Activated T-helper 1 cell treated with Interleukin-2 at 50 U/mL for 16 hours (primary cell): ENCODE results near the gene CPVL.

Source experiments
- DNase-seq: peaks from one replicate; pipeline ENCODE4 v3.0.0-alpha.2; 2020; ENCODE audit warnings: low read depth

CPVL gene

DNA sequence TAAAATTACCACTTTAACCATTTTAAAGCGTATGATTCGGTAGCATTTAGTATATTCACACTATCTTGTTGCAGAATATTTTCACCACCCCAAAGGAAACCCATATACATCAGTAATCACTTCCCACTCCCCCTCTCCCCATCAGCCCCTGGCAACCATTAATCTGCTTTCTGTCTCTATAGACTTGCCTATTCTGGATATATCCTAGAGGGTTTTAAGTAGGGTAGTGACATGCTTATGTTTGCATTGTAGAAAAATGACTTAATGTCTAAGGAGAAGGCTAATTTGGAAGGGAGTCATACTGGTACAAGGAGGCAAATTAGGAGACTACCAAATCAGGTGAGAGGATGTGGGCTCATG, 145.6 kb downstream of the CPVL start:
- no peak for DNase-seq

DNA sequence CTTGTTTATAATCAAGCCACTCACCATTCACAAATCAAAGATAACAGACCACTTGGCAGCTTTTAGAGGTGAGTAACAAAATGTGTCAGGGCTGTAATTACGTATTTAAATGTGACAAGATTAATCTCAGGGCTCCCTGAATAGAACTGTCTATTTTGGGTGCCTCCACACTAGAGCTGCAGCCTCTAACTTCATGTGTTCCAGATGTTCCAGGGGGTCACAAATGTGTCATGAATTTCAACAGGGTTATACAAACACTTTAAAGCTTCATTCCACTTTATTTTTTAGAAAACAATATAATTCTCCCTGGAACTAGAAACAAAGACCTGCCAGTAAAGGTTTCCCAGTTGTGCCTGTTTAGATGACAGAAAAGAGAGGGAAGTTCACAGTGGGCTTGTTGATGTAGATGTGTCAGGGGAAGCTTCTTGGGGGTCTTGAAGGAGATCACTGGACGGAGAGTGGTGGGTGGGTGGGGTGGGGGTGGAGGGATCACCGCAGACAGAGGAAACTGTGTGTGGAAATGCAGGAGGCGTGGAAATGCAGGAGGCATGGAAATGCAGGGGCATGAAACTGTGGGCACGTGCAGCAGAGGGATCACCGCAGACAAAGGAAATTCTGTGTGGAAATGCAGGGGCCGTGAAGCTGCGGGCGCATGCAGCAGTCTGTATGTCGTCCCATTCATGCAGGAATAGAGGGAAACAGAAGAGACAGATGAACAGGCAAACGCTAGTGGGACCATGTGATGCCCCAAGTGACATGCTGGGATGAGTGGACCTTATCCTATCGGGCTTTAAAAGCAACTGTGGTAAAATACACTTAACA, 146.2 kb downstream of the CPVL start:
- DNase-seq = no peak

DNA sequence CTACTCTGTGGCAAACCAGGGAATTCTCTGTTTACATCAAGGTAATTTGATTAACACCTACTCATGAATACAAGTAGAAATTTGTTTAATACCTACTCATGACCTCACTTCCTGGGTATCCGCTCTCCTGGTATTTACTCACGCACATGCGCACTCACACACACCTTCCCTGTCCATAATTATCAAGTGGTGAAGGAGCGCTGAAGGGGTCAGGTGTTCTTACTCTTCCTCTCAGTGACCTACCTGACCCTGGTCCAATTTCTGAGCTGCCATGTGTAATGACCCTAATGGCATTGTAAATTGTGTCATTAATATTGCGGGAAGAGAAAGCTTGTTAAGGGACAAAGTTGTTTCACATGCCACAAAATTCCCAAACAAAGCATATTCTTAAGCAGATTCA, 146.9 kb downstream of the CPVL start:
- no peak for DNase-seq

DNA sequence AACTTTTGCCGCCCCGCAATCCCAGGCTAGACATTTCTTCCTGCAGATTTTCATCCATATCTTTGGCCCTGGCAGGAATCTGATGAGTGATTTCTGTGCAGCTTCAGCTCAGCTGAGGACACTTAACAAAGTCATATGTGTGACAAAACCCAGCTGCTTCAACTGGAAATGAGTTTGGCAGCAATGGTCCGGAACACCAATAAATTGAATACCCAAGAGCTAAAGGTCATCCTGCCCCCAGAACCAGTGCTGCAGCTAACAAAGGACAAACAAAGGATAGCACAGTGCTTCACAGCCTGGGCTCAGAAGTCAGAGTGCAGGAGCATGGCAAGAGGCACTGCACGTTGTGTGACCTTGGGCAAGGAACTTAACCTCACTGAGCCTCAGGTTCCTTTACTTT, 148.2 kb downstream of the CPVL start:
- no peak for DNase-seq

DNA sequence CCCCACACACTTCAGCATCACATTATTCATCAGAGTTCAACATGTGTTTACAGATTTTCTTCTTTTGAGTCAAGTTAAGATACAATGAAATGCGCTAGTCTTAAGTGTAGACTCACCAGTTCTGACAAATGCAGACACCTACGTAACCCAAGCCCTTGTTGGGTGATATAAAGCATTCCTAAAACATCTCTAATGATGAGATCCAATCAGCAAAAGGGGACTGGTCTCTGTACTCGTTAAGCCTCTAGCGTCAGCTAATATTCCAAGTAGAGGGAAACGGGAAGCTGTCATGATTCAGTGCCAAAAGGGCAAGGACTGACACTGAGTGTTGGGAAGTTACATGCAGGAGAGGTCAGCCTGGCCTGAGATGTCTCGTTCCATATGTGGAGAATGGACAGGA, 149.5 kb downstream of the CPVL start:
- DNase-seq = no peak

DNA sequence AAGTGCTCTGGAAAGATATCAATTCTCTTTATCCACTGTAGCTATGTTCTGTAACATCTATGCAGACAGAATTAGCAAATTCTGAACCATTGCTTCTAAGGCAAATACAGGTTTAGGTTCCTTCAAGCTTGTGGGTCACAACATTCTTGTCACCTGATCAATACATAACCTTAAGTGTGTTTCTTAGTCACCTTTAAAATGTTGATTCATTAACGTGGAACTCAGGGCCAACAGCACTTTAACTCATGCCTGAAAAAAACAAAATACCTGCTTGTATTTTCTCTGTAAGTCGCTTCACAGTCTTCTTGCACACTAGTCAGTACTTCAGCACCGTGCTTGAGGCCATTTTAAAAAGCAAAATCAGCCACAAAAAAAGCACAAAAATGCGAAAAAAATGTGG, 153.0 kb downstream of the CPVL start:
- DNase-seq = no peak

DNA sequence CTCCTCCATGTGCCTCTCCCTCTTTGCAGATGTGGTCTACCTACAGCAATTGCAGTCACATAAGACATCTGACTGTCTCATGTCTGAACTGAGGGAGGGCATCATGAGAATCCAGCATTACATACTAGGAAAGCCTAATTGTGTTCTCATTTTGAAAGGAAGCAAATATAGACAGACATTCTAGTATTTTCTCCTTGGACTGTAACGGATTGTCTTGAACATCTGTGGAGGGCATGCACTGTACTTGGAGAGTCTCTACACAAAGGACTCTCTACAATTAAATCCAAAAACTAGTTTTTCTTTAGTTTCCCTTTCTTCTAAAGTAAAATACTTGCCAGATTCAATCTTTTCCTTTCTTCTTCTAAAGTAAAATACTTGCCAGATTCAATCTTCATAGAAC, 153.5 kb downstream of the CPVL start:
- DNase-seq = no peak

DNA sequence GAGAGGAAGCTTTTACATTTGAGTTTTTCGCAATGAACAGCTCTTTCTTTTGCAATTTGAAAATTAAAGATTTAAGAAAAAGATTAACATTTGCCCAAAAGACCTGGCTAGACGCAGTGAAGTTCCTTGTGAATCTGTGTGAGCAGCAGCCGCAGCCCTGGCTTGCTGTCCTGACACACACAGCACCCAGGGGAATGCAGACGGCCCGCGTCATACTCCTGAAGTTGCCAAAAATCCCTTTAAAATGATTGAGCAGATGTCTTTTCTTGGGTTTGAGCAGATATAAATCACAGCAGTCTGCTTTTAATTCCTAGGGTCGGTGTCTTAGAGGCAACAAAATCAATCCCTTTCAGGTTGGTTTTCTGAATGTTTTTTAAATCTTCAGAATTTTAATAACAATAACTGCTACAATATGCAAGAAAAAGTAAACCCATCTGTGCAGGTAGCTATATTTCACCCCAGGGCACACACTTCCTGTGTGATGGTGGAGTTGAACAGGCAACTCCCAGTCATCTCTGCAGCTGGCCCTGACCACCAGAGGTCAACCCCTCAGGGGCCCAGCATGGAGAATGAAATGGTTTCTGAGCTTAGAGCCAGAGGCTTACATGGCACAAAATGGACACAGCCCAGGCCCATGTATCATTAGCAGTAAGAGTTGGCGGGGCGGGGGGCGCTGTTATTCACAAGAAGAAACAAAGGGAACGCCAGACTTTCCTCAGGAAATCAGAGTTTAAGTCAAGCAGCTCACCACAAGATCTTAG, 156.0 kb downstream of the CPVL start:
- DNase-seq = no peak

DNA sequence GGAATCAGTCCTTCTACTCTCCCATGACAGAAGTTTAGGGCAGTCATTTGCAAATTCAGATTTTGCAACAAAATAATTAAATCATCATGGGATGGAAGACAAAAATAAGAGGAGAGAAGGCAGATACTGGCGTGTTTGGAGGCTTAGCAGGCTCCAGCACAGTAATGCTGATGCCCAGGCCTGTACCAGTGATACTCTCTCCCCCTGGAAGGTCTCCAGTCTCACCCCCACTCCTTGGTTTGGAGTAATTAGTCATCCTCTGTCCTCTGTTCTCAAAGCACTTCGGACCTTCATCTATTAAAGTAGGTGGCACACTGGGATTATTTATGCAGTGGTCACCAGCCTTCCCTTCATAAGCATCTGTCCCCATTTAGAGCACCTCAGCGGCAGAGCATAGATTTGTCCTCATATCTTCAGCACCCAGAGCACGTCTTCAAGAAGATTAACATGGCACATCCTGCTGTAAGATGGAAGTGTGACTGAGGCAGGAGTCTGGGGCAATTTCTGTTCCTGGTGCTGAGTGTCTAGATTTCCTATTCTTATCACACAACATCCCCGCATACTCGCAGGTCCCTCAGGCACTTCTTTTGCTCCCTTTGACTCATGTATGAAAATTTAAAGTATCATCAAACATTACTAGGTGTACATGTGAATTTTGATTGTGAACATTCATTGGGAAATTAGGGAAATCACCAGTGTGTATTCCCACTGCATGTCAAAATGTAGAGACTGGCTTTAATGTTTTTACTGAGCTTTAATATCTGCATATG, 156.9 kb downstream of the CPVL start:
- no peak for DNase-seq

DNA sequence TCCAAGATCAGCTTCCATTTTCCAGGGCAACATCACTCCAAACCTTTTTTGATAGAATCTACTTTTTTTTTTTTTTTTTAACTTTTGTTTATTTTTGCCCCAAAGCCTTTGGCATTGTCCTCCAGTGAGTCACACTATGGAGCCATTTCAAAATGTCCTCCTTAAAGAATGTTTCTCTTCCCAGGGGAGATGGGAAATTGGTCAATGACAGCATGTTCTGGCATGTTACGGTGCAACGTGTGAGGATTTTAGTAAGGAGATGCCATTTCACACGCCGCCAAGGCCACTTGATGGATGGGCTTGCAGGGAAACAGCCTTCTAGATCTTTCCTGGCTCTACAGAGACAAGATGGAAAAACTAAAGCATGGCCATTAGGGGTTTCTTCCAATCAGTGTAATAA, 157.5 kb downstream of the CPVL start:
- DNase-seq = no peak

DNA sequence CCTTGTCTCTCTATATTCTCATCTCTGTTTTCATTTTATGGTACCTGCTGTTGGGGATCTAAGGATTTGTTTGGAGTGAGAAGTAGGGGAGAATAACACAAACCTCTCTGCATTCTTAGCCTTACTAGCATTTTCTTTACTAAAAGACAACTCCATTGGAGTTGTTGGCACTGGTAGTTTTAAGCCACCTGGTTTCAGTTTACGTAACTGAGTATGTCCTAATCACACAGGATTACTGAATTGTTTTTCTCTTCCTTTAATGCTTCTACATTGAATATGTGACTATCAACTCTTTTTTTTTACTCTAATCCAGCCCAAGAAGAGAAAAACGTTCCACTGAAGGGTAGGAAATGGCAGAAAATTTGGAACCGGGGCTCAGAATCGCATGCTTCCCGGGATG, 158.2 kb downstream of the CPVL start:
- DNase-seq = no peak

DNA sequence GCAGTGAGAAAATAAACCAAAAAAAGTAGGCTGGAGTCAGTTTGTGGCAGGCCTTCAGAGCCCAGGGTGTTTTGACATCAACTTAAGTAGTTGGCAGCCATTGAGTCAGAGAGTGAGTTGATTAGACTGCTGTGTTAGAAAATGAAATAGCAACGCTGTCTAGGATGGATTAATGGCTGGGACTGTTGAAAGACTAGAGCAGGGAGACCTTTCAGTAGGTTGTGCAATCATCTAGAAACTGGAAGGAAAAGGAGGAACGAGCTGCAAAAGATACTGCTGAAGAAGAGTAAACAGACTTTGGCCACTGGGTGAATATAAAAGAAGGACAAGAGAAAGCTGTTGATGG, 159.6 kb downstream of the CPVL start:
- no peak for DNase-seq

DNA sequence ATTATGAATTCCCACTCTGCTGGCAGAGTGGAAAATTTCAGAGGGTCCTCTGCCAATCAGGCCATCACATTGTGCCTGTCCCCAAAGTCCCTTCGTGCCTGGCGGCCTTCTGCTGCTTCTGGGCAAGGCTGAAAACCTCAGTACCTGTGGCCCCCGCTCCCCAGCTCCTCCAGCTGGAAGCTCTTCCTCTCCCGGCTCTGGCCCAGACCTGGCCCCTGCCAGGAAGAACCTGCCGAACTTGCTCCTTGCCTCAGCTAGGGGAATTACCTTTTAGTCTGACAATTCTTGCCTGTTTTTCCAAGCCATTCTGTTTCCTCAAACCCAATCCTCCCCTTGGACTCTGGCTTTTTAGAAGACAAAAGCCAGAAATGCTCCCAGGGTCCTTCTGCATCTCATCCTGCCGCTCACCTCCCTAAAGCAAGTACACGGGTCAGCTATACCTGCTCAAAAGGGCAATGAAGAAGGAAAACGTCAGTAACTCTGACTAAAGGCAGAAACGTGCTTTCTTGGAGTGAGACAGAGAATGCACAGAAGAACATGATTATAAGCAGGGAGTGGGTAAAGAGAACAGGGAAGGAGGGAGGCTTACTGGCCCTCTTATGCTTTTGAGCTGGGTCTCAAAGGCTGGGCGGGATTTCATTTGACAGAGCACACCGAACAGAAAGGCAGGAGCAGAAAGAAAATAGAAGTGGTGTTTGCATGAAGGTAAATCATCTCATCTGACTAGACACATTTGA, 160.1 kb downstream of the CPVL start:
- DNase-seq = no peak

DNA sequence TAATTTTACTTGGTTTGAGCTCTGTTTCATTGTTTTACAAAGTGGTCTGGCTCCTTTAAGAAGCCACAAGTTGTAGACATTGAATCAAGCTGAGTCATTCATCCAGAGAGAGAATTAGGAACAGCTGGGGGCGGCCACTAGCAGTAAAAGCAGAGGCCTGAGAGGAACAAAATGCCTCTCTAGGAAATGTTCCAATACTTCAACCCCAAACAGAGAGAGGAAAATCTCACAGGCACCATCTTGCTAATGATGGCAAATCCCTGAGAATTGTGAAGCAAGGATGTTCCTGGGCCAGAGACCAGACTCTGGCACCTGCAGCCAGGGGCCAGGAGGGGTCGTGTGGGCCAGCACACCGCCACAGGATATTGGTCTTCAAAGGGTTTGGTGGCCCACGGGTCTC, 161.7 kb downstream of the CPVL start:
- DNase-seq = no peak

DNA sequence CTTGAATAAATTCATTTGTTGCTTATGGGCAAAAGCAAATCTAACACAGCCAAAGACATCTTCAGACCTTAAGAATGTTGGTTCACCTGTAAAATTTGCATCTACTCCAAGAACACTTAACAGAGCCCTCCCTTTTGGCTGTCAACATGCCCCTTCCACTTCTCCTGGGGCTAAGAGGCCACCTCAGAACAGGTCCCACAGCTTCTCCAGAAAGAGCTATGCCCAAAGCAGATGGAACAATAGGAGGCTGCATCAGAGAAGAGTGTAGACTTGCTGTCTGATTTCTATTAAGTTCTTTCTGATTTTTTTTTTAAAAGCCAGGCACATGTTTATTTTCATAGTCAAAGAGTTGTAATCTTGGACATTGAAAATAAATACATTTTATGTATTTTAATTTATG, 162.1 kb downstream of the CPVL start:
- no peak for DNase-seq

DNA sequence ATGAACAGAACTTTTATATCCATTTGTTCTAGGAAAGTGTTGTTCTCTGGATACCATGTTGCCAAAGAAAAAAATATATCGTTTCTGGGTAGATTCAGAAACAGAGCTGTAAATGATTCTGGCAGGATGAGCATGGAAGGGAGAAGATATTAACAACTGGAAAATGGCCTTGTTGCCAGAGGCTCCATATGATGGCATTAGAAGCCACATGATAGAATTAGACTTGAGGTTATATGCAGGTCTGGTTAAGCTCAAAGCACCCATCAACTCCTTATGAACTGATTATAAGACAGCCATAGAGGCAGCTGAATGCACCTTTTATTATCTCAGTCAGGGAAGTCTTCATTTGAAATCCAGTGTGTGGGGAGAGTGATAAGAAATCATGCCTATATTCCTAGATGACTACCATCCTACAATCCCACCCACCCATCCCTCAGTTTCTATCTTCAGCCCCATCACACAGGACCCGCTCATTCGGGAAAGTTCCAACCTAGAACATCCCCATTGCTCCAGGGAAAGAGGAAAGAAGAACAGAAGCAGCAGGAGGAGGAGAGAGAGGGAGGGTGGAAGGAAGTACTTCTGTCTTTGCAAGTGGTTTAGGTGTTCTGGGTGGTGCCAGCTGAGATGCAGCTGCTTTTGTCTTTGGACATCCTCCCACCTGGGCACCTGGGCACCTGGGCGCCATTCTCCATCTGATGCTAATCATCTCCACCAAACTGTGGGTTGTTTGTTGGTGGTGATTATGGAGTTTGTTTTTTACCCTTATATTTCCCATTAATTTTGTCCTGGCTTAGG, 162.7 kb downstream of the CPVL start:
- DNase-seq = no peak

DNA sequence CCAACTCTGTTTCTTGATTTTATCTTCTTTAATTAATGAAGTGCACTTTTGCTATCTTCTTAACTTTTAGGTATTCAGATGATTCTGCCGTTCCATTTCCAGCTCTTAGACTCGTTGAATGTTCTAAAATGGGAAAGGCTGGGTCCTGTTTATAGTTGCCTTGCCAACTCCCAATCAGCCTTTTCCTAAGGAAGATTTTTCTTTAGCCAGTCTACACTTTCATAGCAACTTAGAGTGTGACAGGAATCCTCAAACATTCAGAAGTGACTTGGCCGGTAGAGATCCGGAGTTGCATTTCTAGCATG, 165.2 kb downstream of the CPVL start:
- no peak for DNase-seq

DNA sequence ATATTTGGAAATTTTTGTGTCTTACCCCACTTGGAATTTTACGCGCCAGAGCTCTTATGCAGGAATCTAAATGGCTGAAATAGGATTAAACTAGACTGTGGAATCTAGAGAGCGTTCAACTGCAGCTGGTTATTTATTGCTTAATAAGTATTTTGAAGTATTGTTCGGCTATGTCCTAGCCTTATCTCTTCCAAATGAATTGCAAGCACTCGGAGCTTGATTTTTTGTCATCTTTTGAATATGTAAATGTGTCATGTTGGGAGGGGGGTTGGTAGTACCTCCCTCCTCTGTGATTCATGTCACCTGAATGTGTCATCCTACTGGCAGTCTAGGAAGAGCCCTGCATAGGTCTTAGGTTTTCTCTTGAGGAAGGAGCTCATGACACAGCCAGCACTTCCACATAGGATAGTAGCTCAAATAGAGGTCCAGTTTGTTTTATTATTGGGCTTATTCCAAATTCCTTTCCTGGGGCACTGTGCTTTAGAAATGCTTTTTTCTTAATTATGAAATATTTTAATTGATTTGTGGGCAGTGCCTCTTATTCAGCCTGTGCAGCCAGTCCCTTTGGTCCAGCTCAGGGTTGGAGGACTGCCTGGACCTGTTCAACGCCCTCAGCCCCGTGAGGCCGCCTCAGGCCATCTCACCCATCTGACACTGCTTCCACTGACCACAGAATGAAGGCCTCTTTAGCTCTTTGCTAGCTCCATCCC, 165.7 kb downstream of the CPVL start:
- DNase-seq = no peak

DNA sequence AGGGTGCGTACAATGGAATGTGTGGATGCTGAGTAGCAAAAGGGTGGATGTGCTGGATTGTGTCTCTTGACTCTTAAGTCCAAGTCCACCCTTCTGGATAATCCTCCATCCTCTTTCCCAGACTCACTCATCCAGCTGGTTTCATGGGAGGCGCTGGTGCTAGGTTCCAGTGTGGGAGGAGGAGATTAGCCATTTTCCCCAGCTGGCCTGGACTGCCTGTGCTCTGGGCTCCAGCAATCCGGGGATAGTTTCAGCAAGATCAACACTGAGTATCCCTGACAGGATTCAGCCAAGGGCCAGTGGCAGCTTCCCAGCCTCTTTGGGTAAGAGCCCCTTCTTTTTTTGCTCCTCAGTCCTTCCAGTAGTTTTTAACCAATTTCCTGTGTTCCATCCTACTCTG, 166.6 kb downstream of the CPVL start:
- no peak for DNase-seq

DNA sequence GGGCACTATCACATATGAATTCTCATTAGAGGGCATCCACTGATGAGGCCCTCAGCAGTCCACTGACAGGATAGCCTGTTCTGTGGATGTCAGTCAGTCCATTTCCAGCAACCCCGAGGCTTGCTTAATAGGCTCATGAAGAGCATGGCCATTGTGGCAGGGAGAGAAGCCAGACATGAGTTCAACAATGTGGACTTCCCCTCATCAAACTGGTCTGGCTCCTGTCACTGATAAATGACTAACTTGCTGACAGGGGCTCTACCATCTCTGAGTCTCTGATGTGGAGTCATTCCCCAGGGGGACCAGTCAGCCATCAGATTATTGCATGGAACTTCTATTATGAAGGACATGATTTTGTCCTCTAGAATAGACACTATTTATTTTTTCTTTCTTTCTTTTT, 168.5 kb downstream of the CPVL start:
- no peak for DNase-seq

DNA sequence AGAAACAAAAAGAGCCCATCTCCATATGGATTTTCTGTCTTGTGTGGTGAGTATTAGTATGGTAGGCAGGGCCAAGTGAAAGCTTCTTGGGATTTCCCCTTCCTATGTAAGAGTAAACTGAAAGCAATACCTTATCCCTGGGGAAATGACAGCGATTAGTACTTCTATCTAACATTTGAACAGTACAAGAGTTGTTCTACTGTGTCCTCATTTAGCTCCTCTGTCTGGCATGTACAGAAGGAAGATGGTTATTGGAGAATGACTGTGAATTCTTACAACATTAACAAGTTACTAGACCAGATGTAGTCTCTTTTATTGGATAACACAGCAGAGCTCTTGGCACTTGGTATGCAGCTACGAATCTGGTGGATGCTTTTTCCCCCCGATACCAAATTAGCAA, 170.3 kb downstream of the CPVL start:
- DNase-seq = no peak
